GM18526 (cell line): ENCODE data around the gene HOXB4.

ENCODE experiments used
- POLR2A ChIP-seq: IDR thresholded peaks from 3 replicates; pipeline ENCODE4 v1.6.1; 2011; ENCODE audit not compliant: insufficient read length; ENCODE audit errors: extremely low read depth

Gene HOXB4

DNA sequence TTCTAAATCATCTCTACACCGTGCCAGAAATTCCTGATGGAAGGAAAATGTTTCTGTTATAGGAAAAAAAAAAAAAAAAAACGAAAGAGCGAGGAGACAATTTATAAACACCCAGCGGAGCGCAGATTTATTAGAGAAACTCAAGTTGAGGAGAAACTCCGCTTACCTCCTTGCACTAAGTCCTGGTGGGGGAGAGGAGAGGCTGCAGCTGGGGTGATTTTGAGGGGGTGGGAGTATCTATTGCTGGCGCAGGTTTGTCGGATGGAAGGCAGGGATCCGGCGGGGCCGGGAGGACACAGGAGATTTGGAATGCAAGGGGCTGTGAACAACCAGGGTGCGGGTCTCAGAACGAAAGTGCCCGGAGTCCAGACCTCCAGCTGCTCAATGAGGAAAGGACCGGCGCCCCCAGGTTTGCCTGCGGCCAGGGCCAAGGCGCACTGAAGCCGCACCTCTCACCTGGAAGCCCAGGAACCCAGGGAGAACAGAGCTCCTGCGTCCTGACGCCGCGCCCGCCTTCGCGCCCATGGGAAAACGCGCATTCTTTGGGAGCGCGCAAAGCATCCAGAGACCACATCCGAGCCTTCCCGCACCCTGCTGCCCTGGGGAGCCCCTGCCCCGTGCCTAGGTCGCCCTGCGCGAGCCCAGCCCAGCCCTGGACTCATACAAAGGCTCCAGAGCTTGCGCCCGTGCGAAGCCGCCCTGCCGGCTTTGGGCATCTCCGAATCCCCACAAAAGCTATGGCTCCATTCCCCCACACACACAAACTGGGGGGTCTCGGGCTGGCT, 39.5 kb upstream of the HOXB4 start:
- no peak for TF ChIP-seq POLR2A

DNA sequence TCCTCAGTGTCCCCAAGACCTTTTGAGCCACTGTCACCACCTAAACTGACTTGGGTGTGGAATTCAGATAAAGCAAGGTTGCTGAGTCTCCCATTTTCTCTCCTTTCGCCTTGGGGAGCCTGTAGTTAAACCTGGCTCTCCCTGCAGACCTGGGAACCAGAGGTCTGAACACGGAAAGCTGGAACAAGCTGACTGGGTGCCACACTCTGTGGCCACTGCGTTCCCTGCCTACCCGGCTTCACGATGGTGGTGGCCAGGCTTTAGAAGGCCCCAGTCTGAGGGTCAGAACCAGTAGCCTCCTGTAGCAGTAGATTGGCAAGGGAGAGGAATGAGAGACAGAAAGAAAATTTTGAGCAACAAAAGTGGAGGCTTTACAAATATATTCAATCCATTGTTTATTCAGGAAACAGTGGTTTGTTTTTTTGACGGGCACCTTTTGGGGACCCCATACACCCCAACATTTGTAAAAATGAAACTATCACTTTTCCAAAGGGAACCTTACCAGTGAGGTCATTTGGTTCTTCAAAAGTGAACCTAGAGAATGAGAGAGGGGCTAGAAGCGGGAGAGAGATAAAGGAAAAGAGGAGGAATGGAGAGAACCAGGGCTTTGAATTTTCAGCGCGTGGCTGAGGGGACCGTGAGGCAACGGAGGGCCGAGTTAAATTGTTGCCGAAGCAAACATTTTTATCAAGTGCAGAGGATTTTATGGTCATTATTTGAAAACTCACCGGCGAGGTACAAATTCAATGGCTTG, 38.7 kb upstream of the HOXB4 start:
- TF ChIP-seq POLR2A, result no peak

DNA sequence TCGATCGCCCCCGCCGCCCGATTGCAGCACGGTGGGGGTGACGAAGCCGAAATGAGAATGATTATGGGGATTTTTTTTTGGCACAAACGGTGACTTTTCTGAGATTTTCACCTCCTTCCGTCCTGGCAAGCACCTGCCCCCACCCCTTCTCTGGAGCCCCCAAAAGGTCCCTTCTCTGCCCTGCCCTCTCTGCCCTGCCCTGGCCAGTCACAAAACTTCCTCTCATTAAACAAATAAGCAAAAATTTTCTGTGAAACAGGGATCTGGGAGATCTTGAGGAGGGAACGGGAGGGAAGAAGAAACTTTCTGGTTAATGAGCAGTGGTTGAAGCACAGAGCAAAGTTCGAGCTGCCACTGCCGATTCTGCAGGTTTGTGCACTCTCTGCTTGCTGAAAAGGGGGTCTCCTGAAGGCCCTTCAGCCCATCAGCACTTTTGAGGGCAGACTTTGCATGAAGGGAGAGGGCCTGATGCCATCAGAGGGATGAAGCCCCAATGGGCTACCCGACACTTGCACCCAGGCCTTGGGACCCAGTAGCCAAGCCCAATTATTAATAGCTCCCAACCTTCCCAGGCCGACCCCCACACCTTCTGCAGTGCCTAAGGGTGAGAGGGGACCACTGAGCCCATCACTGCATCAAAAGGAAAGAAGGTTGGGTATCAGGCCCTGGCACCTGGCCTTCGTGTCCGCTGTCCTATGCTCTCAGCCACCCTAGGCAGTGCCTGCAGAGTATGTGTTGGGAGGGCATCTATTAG, 38.0 kb upstream of the HOXB4 start:
- TF ChIP-seq POLR2A, result no peak

DNA sequence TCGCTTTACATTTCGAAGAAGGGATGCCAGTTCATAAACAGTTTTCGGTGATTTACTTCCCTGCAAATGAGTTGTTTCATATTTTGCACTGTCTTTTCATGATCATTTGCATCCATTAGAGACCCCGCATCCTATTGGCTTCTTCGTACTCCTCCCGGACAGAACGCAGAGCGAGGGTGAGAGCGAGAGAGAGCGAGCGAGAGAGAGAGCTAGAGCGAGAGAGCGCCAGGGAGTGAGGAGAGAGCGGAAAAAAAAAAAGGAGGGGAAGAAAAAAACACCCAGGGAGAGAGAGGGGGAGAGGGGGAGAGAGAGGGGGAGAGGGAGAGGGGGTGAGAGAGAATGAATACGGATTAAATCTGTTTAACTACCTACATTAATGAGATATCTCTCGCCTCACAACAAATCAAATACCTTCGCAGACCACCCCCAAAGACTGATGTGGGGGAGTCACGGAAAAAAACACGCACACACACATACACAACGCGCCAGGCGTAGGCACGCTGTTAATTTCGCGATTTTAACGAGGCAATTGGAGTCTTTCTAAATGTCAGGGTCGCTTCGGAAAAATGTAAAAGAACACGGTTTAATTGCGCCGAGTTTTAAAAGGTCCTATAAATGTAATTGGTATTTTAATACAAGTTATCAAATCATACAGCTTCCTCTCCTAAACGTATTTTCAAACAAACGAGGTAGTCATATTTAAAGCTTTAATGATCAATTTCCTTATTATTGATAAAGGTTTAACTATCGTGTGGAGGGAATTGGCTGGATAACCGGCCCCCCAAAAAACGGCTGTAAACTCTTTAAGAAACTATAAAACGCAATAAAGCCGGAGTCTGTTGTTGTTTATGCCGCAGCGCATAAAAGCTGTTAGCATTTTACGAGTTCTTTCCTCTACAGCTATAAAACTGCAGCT, 37.2 kb upstream of the HOXB4 start, which contains the start of gene HOXB8:
Gene HOXB8 (minus strand): TSS at position 246 of the 916 bp plus-strand sequence. CDS start 588 bp downstream, outside the sequence.
- TF ChIP-seq POLR2A, result no peak

DNA sequence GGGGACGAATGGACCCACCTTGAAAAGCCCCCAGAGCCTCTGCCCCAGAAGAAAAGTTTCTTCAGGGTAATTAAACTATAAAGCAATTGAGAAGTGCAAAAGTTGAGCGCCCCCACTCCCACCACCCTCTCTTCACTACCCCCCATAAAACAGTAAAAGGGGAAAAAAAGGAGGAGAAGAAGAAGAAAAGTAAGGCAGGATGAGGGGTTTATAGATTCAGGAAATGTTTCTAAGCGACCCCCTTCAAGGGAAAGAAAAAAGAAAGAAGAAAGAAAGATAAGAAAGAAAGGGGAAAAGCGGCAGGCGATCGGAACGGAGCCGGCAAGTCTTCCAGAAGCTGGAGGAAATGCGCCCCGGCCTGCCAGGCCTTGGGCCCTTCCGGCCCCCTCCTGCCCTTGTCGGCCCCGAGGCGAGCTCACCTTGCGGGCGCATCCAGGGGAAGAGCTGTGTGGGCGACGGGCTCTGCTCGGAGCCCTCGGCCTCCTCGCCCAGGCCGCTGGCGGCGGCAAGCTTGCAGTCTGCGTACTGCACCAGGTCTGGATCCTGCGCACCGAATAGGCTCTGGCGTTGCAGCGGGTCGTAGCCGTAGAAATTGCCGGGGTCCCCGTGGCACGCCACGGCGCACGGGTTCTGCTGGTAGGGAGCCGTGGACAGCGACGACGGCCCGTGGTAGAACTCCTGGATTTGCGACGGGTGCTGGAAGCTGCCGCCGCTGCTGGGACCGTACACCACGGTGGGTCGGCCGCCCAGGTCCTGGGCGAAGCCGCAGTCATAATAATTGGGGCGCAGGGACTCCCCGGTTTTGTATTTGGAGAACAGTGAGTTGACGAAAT, 35.9 kb upstream of the HOXB4 start:
- TF ChIP-seq POLR2A, result no peak

DNA sequence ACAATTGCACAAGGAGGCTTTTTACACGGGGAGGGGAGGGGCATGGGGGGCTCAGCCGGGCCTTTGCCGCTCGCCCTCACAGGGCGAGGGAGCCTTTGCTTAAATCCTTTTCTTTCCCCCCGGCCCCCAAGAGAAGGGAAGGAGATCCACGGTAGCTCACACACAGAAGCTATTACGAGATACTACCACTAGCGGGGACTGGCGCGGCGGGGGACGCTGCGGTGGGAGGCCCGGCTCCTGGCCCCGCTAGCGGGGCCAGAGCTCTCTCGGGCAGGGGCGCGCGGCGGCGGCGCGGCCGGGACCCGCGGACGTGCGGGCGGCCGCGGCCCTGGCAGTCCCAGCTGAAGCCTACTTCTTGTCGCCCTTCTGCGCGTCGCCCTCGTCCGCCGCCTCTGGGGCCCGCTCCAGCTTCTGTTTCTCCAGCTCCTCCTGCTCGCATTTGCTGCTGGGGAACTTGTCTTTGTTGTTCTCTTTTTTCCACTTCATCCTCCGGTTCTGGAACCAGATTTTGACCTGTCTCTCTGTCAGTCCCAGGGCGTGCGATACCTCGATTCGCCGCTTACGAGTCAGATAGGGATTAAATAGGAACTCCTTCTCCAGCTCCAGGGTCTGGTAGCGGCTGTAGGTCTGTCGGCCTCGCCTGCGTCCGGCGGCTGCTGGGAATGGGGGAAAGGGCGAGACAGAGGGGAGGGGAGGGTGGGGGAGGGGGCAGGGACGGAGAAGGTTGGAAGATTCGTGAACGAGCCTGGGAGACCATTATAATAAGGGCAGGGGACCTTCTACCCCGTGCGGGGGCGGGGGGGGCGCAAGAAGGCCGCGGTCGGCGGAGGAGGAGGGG, 34.9 kb upstream of the HOXB4 start:
- no peak for TF ChIP-seq POLR2A

DNA sequence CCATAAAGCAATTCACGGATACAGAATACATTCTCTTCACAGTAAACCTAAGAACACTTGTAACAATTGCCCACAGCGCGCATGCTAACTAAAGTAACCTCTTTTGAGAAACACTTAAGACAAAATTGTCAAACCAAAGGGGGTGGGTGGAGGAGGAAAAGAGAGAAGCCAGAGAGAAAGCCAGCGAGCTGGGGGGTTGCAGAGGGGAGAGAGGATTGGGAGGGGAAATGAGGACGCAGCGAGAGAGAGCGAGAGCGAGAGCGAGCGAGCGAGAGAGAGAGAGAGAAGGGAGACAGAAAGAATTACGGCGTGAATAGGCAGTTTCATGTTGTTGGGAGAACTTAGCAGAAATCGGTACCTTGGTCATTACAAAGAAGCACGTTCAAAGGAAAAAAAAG, 34.3 kb upstream of the HOXB4 start:
- TF ChIP-seq POLR2A, result no peak

DNA sequence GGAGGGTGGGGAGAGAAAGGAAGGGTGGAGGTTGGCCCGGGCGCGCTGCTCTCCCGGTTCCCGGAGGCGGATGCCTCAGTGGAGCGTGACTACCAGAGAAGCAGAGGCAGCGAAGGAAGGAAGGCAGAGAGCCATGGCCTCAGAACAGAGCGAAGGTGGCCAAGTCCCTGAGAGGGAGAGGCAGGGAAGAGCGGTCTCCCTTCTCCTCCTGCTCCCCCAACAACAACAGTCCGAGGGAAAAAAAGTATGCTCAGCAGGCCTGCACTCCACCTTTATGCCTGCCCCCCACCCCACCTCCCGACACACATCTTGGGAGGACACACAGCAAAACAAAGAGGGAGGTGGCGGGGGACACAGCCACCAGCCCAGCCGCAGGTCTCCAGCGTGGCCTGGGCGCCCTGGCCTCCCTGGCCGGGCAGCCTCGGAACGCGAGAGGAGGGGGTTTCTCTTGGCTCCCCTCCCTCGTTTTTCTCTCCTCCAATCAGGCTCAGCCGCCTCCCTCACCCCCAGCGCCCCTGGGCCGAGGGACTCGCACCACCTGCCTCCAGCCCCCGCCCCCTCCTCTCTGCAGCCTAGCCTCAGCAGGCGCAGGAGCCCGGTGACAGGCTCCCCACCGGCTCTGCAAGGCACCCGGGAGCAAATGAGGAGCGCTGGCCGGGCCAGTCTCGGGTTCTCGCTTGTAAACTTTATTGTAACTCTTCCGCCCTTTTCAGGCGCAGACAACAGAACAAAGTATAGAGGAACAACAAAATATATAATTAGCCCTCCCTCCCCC, 33.7 kb upstream of the HOXB4 start:
- TF ChIP-seq POLR2A, result no peak

DNA sequence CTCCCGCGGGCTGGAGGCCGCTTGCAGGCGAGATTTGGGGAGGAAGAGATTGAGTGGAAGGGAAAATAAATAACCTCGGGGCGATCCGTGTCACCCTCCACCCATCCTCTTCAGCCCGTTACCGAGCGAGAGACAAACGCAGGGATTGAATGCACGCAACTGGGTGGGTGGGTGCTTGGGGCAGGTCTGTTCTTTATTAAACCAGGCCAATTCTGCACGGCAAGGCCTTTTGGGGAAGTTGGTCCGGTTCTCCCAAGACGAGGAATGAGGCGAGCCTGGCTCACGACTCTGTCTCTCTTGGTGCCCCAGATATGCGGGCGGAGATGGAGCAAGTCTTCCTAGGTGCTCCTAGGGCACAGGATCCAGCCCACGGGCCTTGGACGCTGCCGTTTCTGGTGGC, 33.1 kb upstream of the HOXB4 start:
- TF ChIP-seq POLR2A, result no peak

DNA sequence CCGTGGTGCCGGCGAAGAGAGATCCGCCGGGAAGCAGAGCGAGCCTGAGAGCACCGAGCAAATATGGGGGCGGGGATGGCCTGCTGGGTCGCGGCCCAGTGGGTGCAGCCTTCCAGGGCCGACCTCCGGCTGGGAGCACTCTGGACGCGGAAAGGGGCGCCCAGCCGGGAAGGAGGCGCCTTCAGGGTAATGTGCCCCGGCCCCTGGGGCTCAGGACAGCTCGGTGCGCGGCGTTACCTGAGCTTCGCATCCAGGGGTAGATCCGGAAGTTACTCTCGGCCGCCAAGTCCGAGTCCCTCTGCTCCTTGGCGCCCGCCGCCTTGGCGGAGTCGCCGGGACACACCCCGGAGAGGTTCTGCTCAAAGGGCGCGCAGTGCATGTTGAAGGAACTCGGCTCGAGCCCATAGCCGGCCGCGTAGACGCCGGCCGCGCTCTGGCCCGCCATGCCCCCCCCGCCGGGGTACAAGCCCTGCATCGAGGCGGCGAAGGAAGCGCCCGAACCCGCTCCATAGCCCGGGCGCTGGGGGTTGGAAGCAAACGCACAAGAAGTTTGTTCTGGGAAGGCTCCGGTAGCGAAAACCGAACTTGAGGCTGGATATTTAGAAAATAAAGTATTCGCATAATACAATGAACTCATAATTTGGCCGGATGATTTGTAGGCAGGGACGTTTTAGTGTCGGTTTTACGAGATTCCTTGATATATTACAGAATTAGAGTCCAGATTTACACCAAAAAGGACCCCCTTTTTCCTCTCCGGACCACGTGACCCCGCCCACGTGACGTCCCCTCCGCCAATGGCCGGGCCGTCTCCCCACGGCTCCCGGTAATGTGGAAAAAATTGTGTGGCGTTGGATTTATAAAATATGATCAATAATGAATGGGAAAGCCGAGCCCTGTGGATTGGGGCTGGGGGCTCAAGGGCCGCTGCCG, 32.4 kb upstream of the HOXB4 start, which contains the start of gene HOXB7:
Gene HOXB7 (minus strand): TSS at position 736 of the 930 bp plus-strand sequence. CDS start 99 bp downstream, at position 637.
- TF ChIP-seq POLR2A, result peak; percentile 47

DNA sequence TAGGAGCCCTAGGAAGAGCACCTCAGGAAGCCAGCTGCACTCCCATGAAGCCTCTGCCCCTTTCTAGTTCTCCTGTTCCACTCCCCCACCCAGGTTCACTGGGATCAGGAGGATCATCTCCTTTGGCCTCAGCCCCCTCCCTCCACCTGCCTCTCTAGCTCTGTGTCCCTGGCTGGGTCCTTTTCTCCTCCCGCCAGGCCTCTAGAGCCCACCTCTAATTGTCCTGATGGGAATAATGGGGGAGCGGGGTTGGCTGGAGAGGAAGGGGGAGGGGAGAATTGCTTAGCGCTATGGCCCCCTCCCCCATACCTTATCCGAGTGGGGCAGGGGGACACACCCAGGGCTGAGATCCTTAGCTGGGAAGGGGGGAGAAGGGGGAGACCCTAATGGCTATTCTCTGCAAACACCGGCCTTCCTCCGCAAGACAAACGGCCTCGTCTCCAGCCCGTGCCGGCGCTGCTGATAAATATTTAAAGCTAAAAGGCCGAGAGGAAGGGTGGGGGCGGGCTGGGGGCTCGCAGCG, 31.7 kb upstream of the HOXB4 start:
- TF ChIP-seq POLR2A, result no peak
